Ramos (cell line): Measurements from ENCODE around the gene MFAP5.

Experiments used
- in situ Hi-C: fragments of 300-500 bp; cut with MboI; formaldehyde crosslinking; loops from one replicate; pipeline ENCODE4 v1.14.3; 2022; ENCODE audit warnings: low sequenced_read_pairs; ENCODE audit not compliant: unreplicated experiment

The MFAP5 gene

DNA sequence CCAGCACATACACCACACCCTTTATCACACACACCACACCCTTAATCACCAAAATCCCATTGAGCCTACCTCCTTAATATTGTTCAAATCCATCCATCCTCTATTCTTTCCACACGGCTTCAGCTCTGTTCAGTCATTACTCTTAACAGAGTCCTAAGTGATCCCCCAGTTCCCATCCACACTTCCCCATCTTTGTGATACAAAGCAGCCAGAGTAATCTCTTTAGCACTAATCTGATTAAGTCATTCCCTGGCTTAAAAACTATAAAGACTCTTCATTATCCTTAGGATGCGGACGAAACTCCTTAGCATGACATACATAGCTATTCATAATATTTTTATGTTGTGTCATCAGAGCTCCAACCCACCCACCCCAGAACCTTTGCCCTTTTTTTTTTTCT is 14.7 kb upstream of the MFAP5 start:
- in situ Hi-C loops, result no loop called here

DNA sequence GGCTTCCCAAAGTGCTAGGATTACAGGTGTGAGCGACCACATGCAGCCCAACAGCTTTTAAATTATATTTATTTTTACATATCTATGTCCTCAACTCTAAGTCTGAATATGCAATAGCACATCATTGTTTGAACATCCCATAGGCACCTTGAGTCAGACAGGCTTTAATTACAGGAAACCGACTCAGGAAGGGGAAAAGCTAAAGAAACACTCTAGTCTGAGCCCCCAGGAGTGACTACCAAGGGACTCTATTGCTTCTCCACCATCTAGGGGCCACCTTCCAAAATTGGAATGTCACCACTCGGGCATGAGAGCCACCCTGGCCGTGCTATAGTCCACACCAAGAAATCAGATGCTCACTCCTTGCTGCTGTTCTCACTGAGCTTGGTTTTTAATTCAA is 14.0 kb upstream of the MFAP5 start:
- in situ Hi-C loops, result no loop called here

DNA sequence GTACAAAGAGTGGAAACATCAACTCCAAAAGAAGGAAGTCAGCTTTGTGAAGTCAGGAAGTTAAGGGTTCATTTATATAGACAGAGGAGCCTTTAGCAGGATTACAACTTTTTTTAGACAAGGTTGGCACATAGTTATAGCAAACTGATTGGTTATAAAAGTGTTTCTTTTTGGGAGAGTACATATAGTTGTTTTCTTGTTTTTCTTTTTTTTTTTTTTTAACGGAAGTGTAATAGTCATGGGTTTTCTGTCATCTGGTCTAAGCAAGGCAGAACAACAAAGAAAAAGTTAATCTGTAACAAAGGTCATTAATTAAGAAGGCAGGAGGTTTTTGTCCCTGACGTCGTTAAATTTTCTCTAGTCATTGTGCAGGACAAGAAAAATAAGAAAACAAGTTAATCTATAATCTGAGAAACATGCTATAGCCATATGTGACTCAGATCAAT is 13.0 kb upstream of the MFAP5 start:
- in situ Hi-C loops, result no loop called here

DNA sequence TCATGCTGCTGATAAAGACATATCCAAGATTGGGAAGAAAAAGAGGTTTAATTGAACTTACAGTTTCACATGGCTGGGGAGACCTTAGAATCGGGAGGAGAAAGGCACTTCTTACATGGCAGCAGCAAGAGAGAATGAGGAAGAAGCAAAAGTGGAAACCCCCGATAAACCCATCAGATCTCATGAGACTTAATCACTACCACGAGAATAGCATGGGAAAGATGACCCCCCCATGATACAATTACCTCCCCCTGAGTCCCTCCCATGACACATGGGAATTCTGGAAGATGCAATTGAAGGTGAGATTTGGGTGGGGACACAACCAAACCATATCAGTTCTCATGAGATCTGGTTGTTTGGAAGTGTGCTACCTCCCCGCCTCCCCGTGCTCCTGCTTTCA is 9.8 kb upstream of the MFAP5 start:
- in situ Hi-C loops, result no loop called here

DNA sequence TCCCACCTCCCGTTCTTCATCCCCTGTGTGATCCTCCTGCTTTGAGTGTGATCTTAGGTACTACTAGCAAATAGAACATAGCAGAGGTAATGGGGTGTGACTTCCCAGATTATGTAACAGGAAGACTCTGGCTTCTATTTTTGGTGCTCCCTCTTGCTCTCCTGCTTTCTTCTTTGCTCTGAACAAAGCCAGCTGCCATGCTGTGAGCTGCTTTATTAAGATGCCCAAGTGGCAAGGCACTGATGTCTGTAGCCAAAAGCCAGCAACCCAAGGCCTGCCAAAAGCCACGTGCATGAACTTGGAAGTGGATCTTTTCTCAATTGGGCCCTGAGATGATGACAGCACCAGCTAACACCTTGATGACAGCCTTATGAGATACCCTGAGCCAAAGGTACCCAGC is 5.8 kb upstream of the MFAP5 start:
- in situ Hi-C loops, result loop anchor here (10.0 kb wide), 1 partner anchor 376 kb away; no protein-coding TSS in a partner anchor

DNA sequence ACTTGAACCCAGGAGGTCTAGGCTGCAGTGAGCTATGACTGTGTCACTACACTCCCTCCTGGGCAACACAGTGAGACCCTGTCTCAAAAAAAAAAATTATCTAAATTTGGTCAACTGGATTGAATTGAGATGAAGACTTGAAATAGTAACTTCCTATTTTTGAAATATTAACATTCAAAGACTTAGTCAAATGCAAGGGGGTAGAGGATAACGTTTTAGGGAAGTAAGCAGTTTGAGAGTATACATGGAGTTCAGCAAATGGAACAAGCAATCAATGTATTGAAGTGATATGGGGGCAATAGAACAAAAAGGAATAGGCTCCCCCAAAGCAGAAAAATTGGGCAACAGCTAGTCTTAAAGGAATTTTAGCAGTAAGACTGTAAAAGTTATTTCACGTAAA is 4.6 kb upstream of the MFAP5 start:
- in situ Hi-C loops, result loop anchor here (10.0 kb wide), 1 partner anchor 378 kb away; no protein-coding TSS in a partner anchor

DNA sequence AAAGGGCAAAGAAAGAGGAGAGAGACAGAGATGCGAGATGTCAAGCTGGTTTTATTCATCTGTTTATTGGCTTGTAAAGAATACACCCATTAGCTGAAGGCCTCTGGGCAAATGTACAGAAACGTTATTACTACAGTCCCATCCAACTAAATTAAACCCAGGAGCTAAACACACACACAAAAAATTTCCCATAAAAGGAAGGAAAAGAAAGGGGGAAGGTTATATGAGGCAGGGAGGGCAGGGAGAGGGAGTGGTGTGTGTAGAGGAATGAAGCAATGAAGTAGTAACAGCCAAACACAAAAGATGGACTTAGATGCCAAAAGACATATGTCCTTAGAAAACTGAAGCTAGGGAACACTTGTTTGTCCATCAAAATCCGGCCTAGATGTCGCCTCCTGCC is 3.1 kb upstream of the MFAP5 start:
- in situ Hi-C loops, result loop anchor here (10.0 kb wide), 1 partner anchor 379 kb away; no protein-coding TSS in a partner anchor

DNA sequence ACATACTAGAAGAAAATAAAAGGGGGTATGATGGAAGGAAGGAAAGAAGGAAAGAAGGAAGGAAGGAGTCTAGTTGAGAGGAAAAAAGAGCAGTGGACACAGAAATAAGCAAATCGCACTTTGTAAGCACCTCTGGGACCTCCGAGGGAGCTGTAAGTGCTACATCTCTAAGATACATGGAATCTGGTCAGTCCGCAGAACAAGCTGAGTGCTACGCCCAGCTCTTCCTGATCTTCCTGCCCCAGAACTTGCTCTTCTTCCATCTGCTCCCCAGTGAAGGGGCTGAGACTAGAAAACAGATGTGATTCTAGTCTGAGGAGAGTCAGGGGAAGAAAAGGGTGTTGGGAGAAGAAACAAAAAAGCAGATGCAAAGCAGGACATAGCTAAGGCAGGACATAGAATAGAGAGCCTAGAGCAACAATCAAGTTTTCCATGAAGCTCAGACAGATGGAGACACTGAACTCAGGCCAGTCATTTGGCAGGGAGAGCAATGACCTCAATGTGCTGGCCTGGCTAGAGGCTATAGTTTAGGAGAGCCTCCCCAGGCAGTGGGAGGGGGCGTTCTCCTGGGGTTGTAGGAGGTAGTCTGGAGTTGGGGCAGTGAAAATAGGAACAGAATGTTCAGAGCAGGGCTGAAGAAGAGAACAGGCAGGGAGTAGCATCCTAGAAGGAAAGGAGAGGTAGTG is 1.7 kb upstream of the MFAP5 start:
- in situ Hi-C loops, result loop anchor here (10.0 kb wide), 1 partner anchor 380 kb away; no protein-coding TSS in a partner anchor

DNA sequence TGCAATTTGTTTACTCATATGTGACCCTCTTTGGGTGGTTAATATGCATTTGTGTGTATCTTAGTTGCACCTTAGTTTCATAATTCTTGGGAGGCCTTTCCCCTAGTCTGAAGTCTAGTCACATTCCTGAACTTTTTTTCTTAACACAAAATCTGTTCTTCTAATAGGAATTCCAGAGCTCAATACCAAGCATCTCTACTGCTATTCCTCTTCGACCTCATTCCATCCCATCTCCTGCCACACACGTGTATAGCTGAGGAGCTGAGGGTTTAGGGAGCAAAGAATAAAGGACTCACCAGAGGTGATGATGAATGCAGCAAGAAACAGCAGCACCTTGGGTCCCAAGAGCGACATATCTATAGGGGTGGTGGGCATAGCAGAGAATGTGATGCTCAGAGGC is 875 bp downstream of the MFAP5 start:
- in situ Hi-C loops, result loop anchor here (10.0 kb wide), 1 partner anchor 383 kb away; no protein-coding TSS in a partner anchor

DNA sequence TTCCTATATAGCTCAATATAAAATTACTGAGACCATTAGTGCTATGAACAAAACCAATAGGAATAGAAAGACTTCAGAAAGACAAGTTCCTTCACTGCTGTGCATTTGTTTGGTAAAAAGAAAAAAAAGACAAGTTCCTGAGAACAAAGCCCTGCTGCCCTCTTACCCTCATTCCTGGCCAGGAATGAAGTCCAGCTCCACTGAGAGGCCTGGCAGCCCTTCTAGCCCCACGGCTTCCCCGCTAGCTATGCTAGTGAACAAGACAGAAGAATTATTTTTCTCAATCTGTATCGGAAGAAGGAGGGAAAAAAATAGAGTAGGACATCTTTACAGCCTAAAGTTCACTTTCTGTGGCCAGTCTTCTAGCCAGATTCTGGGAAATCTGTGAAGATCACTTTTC is 1.6 kb downstream of the MFAP5 start:
- in situ Hi-C loops, result loop anchor here (10.0 kb wide), 1 partner anchor 384 kb away; no protein-coding TSS in a partner anchor

DNA sequence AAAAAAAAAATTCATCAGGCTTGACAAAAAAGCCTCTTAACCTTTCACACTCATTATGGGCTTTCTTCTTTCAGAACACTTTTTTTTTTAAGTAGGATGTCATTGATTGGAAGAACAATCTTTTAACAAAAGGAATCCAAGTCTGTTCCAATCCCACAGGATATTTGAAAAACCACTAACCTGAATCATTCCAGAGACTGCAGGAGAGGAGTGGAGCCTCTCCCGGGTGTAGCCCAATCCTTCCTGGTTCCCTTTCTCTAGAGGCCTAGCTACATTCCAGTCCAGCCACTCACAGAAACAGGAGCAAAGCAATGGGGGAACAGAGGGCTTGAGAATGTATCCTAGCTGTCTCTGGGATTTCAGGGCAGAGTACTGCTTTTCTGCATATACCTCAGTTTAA is 4.3 kb downstream of the MFAP5 start:
- in situ Hi-C loops, result no loop called here

DNA sequence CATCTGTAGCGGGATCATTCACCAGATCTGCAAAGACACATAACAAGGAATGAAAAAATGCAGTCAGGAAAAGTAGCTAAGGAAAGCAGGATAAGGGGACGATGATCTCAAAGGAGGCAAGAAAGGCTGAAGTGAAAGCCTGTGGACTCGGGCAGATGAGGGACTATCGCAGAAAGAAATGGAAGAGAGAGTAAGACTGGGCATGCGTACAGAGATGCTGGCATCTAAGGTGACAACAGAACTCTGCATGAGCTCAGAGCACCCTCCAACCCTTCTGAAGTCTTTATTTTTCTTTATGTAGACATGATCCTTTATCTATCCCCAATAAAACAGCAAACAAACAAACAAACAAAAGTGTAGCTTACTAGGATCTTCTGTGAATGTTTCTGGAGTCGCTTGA is 7.2 kb downstream of the MFAP5 start:
- in situ Hi-C loops, result no loop called here

DNA sequence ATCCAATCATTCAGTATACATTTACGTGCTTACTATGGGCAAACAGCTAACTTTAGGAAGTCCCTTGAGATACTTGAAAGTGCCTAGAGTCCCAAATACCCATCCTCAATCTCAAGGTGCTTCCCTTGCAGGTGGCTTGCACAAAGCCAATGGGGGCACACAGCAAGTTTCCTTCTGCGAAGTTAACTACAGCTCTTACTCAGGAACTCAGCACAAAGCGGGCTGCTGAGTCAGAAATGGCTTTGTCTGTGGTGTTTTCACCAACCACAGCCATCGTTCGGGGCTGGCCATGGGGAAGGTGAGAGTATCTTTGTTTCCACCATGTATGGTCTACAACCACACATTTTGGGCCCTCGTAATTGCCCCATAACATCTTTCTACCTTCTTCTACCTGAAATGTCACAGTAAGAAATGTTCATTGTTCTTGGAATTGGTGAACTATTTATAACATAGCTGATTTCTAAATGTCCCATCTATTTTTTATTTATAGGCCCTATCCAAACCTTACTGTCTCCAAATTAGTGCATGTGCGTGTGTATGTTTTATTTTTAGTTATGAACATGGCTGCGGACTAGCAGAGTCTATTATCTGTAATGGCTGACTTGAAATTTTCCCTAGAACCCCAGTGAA is 13.9 kb downstream of the MFAP5 start:
- in situ Hi-C loops, result no loop called here

DNA sequence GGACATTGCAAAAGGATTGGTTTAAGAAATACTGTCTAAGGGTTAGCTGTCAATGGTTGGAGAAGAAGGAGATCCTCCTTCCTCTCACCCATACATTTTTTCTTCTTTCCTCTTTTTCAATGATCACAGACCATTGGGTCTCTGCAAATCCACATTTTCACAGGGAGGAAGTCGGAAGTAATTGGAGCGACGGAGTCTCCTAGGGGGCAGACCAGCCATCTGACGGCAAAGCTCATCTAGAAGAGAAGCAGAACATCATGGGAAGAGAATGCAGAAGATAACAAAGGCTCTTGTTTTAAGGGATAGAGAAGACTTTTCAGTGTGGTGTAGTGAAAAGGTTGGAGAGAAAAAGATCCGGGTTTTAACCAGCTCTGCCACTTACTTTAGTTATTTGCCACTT is 14.7 kb downstream of the MFAP5 start:
- in situ Hi-C loops, result no loop called here

DNA sequence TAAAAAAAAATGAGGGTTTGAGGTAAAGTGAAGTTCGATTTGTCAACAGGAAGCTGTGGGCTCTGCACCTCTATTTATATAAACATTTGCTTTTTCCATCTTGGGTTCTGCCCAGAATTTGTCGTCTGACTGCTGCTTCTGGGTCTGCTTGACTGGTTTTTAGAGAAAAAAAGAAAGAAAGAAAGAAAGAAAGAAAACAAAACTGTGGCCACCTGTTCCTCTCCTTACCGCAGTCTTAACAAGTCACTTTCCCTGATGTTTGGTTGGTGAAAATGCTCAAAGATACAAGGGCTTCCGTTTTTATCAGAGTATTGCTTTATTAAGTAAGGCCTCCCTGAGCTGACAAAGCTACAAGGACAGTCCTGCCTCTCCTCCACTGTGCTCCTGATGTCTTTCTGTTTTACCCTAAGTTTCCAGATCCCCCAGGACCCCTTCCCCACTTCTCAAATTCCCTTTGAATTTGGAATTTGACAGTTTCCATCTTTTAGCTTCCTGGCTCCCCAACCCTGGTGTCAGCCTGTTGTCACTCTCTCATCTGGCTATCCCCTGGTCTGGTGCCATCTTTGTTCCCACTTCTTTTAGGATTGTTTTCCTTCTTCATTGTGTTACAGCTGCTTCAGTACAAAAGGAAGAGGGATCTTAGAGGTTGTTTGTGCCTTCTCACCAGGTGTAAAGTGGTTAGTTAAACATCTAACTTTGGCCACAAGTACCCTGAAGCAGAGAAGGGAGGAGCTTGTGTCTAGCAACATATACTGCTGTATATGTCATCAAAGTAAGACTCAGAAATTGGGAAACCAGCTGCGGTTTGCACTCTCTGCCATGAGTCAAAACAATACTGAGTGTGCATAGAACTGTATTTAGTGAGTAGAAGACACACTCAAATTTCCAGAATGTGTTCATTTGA is 18.0 kb downstream of the MFAP5 start:
- in situ Hi-C loops, result no loop called here

DNA sequence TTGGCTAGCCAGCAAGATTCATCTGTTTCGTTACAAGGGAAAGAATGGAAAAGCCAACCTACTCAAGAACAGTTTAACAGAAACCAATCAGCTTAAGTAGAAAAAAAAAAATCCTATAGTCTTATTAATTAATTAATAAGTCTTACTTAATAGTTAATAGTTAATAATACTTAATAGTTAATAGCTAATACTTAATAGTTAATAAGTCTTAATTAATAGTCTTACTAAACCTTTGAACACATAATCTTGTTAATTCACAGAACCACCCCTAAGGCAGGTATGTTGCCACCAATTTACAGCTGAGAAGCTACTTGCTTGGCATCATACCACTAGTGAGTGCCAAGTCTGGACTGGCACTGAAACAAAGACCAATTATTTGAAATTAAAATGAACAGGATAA is 19.9 kb downstream of the MFAP5 start:
- in situ Hi-C loops, result no loop called here

DNA sequence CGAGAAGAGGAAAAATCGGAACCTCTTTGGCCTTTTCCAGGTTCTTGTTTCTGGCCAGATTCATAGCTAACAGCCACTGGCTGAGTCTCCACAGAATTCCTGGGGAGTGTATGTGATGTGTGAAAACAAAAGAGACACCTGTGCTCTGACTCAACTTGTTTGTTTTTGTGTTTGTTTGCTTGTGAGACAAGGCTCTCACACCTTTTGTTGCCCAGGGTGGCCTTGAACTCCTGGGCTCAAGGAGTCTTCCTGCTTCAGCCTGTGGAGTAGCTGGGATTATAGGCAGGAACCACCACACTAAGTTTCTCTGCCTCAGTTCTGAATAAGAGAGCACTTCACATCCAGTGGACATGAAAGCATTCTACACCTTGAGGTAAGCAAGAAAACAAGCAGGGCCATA is 22.7 kb downstream of the MFAP5 start:
- in situ Hi-C loops, result no loop called here

DNA sequence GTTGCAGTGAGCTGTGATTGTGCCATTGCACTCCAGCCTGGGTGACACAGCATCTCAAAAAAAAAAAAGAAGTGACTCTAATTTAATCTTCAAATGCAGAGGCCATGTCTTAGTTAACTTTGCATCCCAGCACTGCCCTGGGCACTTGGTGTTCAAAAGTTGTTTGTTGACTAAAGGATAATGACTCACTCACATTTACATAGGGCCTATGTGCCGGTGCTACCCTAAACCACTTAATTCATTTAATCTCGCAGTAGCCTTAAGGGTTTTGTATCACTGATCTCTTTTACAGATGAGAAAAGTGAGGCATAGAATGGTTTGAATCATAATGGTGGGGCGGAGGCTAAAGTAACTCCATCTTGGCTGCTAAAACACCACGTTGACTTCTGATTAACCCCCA is 23.7 kb downstream of the MFAP5 start:
- in situ Hi-C loops, result no loop called here

DNA sequence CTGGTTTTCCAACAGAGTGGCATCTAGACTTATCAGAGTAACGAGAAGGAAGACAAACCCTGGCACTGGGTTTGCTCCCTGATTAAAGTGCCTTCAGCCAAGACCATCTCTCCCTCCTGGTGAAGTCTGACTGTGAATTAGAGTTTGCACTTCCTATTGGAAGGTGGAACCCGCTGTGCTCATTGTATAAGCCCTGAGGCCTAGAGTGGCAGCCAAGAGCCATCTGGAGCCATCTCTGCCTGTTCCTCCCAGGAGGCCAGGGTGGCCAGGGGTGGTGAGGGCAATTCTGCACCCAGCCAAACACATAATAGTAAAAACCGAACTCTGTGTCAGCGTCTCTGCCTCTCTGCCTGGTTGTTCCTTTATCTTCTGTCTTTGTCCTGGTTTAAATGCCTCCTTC is 25.0 kb downstream of the MFAP5 start:
- in situ Hi-C loops, result no loop called here

DNA sequence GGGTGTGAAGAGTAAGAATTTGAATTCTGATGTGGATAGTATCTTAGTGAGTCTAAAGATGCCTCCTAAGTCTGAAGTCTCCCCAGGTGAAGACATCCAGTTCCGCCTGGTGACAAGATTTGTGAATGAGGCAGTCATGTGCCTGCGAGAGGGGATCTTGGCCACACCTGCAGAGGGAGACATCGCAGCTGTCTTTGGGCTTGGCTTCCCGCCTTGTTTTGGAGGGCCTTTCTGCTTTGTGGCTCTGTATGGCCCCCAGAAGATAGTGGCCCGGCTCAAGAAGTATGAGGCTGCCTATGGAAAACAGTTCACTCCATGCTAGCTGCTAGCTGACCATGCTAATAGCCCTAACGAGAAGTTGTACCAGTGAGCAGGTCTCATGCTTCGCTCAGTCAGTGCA is 25.4 kb downstream of the MFAP5 start:
- in situ Hi-C loops, result no loop called here

DNA sequence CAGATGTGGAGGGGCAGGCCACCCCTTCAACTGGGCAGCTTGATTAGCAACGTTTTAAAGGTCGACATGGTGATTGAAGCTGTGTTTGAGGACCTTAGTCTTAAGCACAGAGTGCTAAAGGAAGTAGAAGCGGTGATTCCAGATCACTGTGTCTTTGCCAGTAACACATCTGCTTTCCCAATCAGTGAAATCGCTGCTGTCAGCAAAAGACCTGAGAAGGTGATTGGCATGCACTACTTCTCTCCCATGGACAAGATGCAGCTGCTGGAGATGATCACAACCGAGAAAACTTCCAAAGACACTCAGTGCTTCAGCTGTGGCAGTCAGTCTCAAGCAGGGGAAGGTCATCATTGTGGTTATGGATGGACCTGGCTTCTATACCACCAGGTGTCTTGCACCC is 26.0 kb downstream of the MFAP5 start:
- in situ Hi-C loops, result no loop called here
